Measurements from ENCODE around the gene DPM2.

Gene DPM2

GRCh38 chr9:127934248-127934647 lies 3.4 kb downstream of the DPM2 start:
- DNase-seq = no peak

GRCh38 chr9:127931092-127931881 lies 6.4 kb downstream of the DPM2 start:
- DNase-seq = peak; percentile 96

GRCh38 chr9:127930231-127931091 lies 7.2 kb downstream of the DPM2 start, which contains the start of gene PIP5KL1:
Gene PIP5KL1, minus strand, starts transcription at chr9:127930777. Its CDS starts 25 bp downstream, at chr9:127930752.
- peak; percentile 95 for DNase-seq

GRCh38 chr9:127929625-127929979 lies 8.1 kb downstream of the DPM2 start:
- no peak for DNase-seq

GRCh38 chr9:127928676-127929624 lies 8.7 kb downstream of the DPM2 start:
- DNase-seq = peak; percentile 48

- peak; percentile 79 for DNase-seq
These were observed 9.5 kb downstream of the DPM2 start for GRCh38 chr9:127927988-127928675.

GRCh38 chr9:127927201-127927987 lies 10.3 kb downstream of the DPM2 start:
- DNase-seq = peak; percentile 92

GRCh38 chr9:127926906-127927200 lies 10.8 kb downstream of the DPM2 start:
- DNase-seq = peak; percentile 76

- DNase-seq = no peak
These were observed 11.4 kb downstream of the DPM2 start for GRCh38 chr9:127925959-127926905.

GRCh38 chr9:127924736-127925444 lies 12.8 kb downstream of the DPM2 start:
- no peak for DNase-seq

GRCh38 chr9:127923771-127924170 lies 13.9 kb downstream of the DPM2 start:
- DNase-seq = no peak

- no peak for DNase-seq
These were observed 14.6 kb downstream of the DPM2 start for GRCh38 chr9:127923046-127923445.

GRCh38 chr9:127921557-127922120 lies 16.0 kb downstream of the DPM2 start:
- DNase-seq = peak; percentile 72

- DNase-seq = no peak
These were observed 16.9 kb downstream of the DPM2 start for GRCh38 chr9:127920794-127921193.

- peak; percentile 96 for DNase-seq
These were observed 18.3 kb downstream of the DPM2 start for GRCh38 chr9:127919253-127919815.

- DNase-seq = no peak
These were observed 19.2 kb downstream of the DPM2 start for GRCh38 chr9:127918183-127919107.

GRCh38 chr9:127917603-127918002 lies 20.1 kb downstream of the DPM2 start:
- no peak for DNase-seq

Measured in DMS53 (cell line).